Effector memory CD4-positive, alpha-beta T cell (primary cell): ENCODE measurements around the gene PTGES3L.
"Not testable (repeated sequence)": the region's sequence is repeated elsewhere in the genome, so short reads cannot be mapped to it uniquely, and the experiment has no call there.

Experiments used
- DNase-seq, 3 donors: peaks; one replicate each; pipeline ENCODE4 v3.0.0-alpha.2; 2020
- H3K27ac ChIP-seq: 2 replicates; pipeline ENCODE4 v1.7.0; 2013; ENCODE audit warnings: mild to moderate bottlenecking, low read length, moderate library complexity; ENCODE audit not compliant: insufficient read depth, poor library complexity, severe bottlenecking
- H3K27me3 ChIP-seq: replicated peaks from 2 replicates; pipeline ENCODE4 v1.7.0; 2013; ENCODE audit warnings: mild to moderate bottlenecking, low read length; ENCODE audit not compliant: insufficient read depth, control insufficient read depth, poor library complexity, severe bottlenecking
- H3K36me3 ChIP-seq: 2 replicates; pipeline ENCODE4 v1.7.0; 2013; ENCODE audit warnings: mild to moderate bottlenecking, low read length, moderate library complexity; ENCODE audit not compliant: control insufficient read depth, insufficient read depth
- H3K4me1 ChIP-seq: 2 replicates; pipeline ENCODE4 v1.7.0; 2013; ENCODE audit warnings: low read length, mild to moderate bottlenecking; ENCODE audit not compliant: control insufficient read depth, insufficient read depth, poor library complexity, severe bottlenecking
- H3K4me3 ChIP-seq: 2 replicates; pipeline ENCODE4 v1.7.0; 2013; ENCODE audit warnings: low read length, low read depth, mild to moderate bottlenecking; ENCODE audit not compliant: insufficient read depth, poor library complexity, severe bottlenecking
- H3K9me3 ChIP-seq: 2 replicates; pipeline ENCODE4 v1.7.0; 2013; ENCODE audit warnings: mild to moderate bottlenecking, low read length, moderate library complexity; ENCODE audit not compliant: control insufficient read depth

Gene PTGES3L

DNA sequence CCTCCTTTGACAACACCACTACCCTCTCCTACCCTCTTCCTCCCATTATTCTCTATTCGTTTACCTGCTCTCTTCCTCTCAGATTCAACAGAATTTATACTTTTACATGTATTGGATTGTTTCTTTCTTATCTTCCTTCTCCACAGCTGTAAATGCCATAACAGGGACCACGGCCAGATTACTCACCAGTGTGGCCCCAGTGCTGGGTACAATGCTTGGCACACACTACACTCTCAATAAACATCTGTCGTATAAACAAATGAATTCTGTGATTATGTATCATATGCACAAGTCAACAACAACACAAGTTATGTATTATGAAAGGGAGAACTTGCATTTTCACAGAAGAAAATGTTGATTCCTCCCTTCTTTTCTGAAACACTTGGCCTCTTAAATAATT, 35.7 kb downstream of the PTGES3L start:
- Histone ChIP-seq H3K27me3 (no peaks in the 10 kb centered on the region), H3K36me3 (no peaks in the 10 kb centered on the region), H3K9me3 (no peaks in the 10 kb centered on the region), H3K4me1 (no peaks in the 10 kb centered on the region), H3K4me3 (no peak overlapping the region), H3K27ac (no peak overlapping the region)
- no peak for DNase-seq

DNA sequence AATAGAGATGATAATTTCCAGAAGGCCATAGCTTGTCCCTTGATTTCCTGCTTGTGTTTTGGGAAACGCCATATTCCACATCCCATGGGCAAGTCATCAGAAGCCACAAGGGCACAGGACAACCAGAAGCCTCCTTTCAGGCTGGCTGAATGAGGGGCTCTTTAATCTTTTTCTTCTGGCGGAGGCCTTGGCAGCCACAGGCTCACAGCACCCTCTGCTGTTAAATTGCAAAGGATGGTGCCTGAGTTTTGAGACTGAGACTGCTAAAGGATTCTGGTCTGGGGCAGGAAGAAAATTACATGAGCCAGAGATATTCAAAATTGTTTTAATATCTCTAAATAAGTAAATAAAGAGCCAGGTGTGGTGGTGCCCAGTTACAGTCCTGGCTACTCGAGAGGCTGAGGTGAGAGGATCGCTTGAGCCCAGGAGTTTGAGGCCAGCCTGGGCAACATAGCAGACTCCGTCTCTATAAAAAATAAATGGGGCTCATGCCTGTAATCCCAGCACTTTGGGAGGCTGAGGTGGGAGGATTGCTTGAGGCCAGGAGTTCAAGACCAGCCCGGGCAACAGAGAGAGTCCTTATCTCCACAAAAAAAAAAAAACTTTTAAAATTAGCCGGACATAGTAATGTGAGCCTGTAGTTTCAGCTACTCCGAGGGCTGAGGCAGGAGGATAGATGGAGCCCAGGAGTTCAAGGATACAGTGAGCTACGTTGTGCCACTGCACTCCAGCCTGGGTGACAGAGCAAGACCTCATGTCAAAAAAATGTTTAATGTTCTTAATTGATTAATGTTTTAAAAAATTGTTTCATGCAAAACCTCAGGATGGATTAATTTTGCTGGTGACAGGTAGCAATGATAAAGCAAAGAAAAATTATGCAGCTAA, 41.9 kb downstream of the PTGES3L start:
- no peaks in the 10 kb centered on the region for H3K9me3 ChIP-seq
- no peak for DNase-seq
- no peaks in the 10 kb centered on the region for H3K36me3 ChIP-seq
- no peak overlapping the region for H3K4me3 ChIP-seq
- H3K4me1 ChIP-seq: no peaks in the 10 kb centered on the region
- no peaks in the 10 kb centered on the region for H3K27me3 ChIP-seq
- no peak overlapping the region for H3K27ac ChIP-seq

DNA sequence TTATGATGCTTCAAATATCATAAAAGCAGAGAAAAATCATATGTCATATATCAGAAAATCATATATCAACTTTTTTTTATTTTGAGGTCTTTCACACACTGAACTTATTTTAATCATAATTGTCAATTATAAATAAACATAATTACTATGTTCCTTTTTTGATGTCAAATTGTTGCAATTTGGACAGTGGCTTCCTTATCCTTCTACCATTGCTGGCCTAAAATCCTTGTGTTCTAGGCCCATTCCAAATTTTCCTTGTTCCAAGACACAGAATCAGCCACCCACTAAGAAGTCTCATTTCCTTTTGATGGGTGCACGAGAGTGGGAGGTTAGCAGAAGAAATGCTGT, 50.4 kb downstream of the PTGES3L start:
- Histone ChIP-seq H3K27me3 (no peaks in the 10 kb centered on the region), H3K9me3 (no peaks in the 10 kb centered on the region), H3K36me3 (no peaks in the 10 kb centered on the region), H3K4me1 (no peaks in the 10 kb centered on the region), H3K27ac (no peak overlapping the region), H3K4me3 (no peak overlapping the region)
- DNase-seq: no peak

DNA sequence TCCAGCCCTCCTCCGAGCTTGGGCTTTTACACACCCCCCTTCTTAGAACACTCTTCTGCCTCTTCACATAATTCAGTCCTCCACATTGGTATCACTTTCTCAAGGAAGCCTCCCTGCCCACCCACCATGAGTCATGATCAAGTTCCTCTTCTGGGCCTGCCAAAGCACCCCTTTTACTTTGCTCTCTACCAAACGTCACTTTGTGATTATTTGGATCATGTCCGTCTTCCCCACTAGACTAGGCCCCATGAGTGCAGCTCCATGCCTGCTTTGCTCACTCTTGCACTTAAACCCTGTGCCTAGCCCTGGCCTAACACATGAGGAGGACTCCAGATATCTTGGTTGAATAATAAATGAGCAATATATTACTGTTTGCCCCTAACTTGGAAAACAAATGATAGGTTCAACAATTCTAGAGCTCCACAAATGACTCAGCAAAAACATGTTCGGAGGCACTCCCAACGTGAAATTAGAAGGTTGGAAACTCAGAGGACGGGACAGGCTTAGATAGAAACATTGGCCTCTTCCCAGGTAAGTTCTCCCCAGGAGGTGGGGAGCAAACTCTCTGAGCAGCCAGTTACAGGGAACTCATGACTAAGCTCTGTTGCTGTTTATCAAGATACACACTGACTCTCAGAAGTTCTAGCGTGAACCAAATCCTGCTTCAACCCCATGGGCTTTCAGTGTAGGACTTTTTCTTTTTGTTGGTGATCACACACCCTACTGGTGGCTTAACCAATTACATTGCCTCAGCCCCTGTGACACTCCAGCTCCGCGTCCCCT, 51.0 kb downstream of the PTGES3L start:
- Histone ChIP-seq H3K36me3 (no peaks in the 10 kb centered on the region), H3K27ac (no peak overlapping the region), H3K4me3 (no peak overlapping the region), H3K4me1 (no peaks in the 10 kb centered on the region), H3K27me3 (no peaks in the 10 kb centered on the region), H3K9me3 (no peaks in the 10 kb centered on the region)
- no peak for DNase-seq

DNA sequence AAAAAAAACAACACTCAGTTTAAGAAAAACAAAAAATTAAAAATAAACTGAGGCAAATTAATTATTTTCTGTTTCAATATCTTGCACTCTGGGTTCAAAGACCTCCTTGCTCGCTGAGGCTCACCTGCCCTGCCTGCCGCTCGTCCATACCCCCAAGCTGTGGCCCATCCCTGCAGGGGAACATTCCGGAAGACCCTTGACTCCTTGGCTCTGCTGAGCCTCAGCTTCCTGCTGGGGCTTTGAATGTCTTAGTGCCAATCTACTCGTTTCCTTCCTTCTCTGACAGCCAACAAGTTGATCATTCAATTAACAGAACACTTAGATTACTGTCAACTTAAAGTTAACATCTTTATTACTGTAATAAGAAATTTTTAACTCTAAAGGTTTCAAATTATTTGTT, 55.0 kb downstream of the PTGES3L start:
- no peaks in the 10 kb centered on the region for H3K9me3 ChIP-seq
- no peaks in the 10 kb centered on the region for H3K4me1 ChIP-seq
- H3K27ac ChIP-seq: no peak overlapping the region
- DNase-seq: no peak
- H3K36me3 ChIP-seq: no peaks in the 10 kb centered on the region
- H3K27me3 ChIP-seq: no peaks in the 10 kb centered on the region
- H3K4me3 ChIP-seq: no peak overlapping the region

DNA sequence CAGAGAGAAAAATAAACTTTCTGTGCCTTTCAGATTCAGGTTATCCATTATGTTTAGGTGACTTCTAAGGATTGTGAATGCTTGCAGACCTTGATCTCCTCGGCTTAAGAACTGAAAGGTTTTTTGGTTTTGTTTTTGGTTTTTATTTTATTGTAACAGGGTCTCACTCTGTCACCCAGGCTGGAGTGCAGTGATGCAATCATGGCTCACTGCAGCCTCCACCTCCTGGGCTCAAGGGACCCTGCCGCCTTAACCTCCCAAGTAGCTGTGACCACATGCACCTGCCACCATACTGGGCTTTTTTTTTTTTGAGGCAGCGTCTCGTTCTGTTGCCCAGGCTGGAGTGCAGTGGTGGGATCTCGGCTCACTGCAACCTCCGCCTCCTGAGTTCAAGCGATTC, 56.4 kb downstream of the PTGES3L start:
- H3K27me3 ChIP-seq, H3K4me3 ChIP-seq, H3K27ac ChIP-seq, DNase-seq, H3K9me3 ChIP-seq, H3K4me1 ChIP-seq, H3K36me3 ChIP-seq: not testable (repeated sequence)

DNA sequence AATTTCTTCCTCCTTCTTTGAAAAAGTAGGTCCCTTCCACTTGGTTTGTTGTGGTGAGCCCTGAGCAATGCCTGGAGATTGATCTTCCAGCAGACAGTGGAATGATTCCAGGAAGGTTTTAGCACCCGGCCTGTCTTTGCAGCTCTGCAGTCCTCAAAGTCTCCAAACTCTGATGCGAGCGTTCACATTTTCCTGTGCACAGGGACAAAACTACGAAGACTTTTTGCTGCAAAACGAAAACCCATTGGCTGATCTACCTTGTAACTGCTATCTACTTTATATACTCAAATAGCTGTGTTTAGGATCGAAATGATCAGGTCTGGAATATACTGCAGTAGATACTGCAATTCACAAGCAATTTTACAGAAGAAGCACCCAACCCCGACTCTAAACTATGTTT, 57.6 kb downstream of the PTGES3L start:
- no peak for DNase-seq
- Histone ChIP-seq H3K36me3 (no peaks in the 10 kb centered on the region), H3K9me3 (no peaks in the 10 kb centered on the region), H3K27me3 (no peaks in the 10 kb centered on the region), H3K4me1 (no peaks in the 10 kb centered on the region), H3K27ac (no peak overlapping the region), H3K4me3 (no peak overlapping the region)

DNA sequence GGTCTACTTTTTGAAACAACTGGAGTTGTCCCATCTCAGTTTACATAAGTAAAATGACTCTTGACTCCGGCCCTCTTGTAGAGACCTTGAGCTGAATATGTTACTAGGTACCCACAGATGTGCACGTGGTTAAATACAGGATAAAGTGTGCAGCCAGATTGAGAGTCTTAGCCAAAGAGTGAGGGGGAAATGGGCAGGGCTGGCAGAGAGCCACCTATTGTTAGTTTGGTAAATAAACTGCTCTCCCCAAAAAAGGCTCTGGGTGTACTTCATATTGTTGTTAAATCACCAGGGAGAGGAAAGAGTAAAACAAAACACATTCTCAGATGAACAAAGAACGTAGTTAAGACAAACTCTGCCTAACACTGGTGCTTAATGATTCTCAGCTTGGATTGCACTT, 59.0 kb downstream of the PTGES3L start:
- Histone ChIP-seq H3K27me3 (no peaks in the 10 kb centered on the region), H3K4me1 (no peaks in the 10 kb centered on the region), H3K36me3 (no peaks in the 10 kb centered on the region), H3K9me3 (no peaks in the 10 kb centered on the region), H3K27ac (no peak overlapping the region), H3K4me3 (no peak overlapping the region)
- DNase-seq: no peak

DNA sequence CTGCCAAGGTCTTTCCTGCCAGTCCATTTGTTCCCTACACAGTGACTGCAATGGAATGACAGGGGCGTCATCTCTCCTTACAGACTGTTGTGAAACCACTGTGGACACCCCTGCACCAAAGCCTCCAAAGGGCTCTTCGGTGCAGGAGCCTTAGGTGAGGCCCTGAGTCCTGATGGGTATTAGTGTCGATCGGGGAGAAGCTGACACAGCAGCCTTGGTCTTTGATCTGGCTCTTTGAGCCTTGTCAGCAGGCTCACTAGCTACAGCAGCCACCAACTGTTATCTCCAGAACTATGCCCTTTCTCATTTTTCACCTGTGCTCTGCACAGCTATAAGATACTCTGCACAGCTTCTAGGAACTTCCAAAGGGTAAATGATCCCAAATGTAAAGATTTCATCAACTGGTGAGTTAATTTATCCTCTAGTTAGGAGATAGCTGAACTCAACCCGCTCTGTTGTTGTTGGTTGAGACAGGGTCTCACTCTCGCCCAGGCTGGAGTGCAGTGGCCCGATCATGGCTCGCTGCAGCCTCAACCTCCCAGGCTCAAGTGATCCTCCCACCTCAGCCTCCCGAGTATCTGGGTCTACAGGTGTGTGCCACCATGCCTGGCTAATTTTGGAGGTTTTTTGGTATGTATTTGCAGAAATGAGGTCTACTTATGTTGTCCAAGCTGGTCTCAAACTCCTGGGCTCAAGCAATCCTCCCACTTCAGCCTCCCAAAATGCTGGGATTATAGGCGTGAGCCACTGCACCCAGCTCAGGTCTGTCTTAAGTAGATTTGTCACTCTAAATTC, 59.6 kb downstream of the PTGES3L start:
- H3K27ac ChIP-seq: no peak overlapping the region
- H3K9me3 ChIP-seq: no peaks in the 10 kb centered on the region
- H3K36me3 ChIP-seq: no peaks in the 10 kb centered on the region
- DNase-seq: no peak
- H3K4me1 ChIP-seq: no peaks in the 10 kb centered on the region
- H3K27me3 ChIP-seq: no peaks in the 10 kb centered on the region
- no peak overlapping the region for H3K4me3 ChIP-seq
